Activated T-cell treated with anti-CD3 and anti-CD28 coated beads for 1 hour (primary cell): Measurements from ENCODE around the gene TMOD1.

Source experiments
- DNase-seq: peaks from one replicate; pipeline ENCODE4 v3.0.0-alpha.2; 2020; ENCODE audit warnings: low read depth

Gene TMOD1

GRCh38 chr9:97517331-97518089, 16.0 kb downstream of the TMOD1 start:
- DNase-seq, result no peak

- no peak for DNase-seq
Measured at GRCh38 chr9:97518166-97518908, 16.9 kb downstream of the TMOD1 start.

- DNase-seq, result no peak
Measured at GRCh38 chr9:97518909-97519307, 17.4 kb downstream of the TMOD1 start.

- no peak for DNase-seq
Measured at GRCh38 chr9:97519441-97519970, 18.0 kb downstream of the TMOD1 start.

- no peak for DNase-seq
Measured at GRCh38 chr9:97521576-97522333, 20.3 kb downstream of the TMOD1 start.

GRCh38 chr9:97524424-97524823, 23.0 kb downstream of the TMOD1 start:
- no peak for DNase-seq

- no peak for DNase-seq
Measured at GRCh38 chr9:97525451-97525850, 24.0 kb downstream of the TMOD1 start.

- no peak for DNase-seq
Measured at GRCh38 chr9:97526895-97527575, 25.6 kb downstream of the TMOD1 start.

GRCh38 chr9:97527626-97528528, 26.4 kb downstream of the TMOD1 start:
- DNase-seq, result no peak

GRCh38 chr9:97528529-97529230, 27.2 kb downstream of the TMOD1 start:
- DNase-seq, result no peak

- DNase-seq, result no peak
Measured at GRCh38 chr9:97529363-97530076, 28.1 kb downstream of the TMOD1 start.

- DNase-seq, result no peak
Measured at GRCh38 chr9:97531888-97532376, 30.5 kb downstream of the TMOD1 start.

GRCh38 chr9:97534185-97534584, 32.7 kb downstream of the TMOD1 start:
- DNase-seq, result no peak

- DNase-seq, result no peak
Measured at GRCh38 chr9:97534961-97535594, 33.6 kb downstream of the TMOD1 start.

GRCh38 chr9:97535771-97536170, 34.3 kb downstream of the TMOD1 start:
- DNase-seq, result no peak

- DNase-seq, result no peak
Measured at GRCh38 chr9:97536480-97536879, 35.0 kb downstream of the TMOD1 start.

GRCh38 chr9:97543561-97543960, 42.1 kb downstream of the TMOD1 start:
- DNase-seq, result no peak

GRCh38 chr9:97545486-97545885, 44.0 kb downstream of the TMOD1 start:
- no peak for DNase-seq
